ENCODE results near the gene FBXW11.

DNA sequence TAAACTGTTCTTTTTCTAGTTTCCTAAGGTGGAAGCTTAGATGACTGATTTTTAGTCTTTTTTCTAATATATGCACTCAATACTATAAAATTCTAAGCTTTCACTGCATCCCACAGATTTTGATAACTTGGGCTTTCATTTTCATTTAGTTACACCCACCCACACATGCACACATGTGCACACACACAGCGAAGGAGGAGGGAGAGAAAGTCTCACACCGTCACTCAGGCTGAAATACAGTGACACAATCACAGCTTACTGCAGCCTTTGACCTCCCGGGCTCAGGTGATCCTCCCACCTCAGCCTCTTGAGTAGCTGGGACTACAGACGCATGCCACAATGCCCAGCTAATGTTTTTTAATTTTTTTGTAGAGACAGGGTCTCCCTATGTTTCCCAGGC lies 124.3 kb downstream of the FBXW11 start:
- TF ChIP-seq, protein P1, sequence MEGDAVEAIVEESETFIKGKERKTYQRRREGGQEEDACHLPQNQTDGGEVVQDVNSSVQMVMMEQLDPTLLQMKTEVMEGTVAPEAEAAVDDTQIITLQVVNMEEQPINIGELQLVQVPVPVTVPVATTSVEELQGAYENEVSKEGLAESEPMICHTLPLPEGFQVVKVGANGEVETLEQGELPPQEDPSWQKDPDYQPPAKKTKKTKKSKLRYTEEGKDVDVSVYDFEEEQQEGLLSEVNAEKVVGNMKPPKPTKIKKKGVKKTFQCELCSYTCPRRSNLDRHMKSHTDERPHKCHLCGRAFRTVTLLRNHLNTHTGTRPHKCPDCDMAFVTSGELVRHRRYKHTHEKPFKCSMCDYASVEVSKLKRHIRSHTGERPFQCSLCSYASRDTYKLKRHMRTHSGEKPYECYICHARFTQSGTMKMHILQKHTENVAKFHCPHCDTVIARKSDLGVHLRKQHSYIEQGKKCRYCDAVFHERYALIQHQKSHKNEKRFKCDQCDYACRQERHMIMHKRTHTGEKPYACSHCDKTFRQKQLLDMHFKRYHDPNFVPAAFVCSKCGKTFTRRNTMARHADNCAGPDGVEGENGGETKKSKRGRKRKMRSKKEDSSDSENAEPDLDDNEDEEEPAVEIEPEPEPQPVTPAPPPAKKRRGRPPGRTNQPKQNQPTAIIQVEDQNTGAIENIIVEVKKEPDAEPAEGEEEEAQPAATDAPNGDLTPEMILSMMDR (IDR thresholded peaks at IDR 0.05) = no peak
- no peak for TF ChIP-seq ZFX (IDR thresholded peaks at IDR 0.05; ENCODE audit: borderline replicate concordance)
